Measurements from ENCODE around the gene ZC3H11A.
"Not testable (repeated sequence)": the region's sequence is repeated elsewhere in the genome, so short reads cannot be mapped to it uniquely, and the experiment has no call there.

ZC3H11A gene

GRCh38 chr1:203795441-203796235 lies at the start of gene ZC3H11A, which contains the start of gene ZBED6:
Gene ZC3H11A (plus strand): TSS chr1:203795623. CDS start chr1:203817071, 21,448 bp downstream.
Gene ZBED6 (plus strand): TSS chr1:203795623. CDS start chr1:203797523, 1,900 bp downstream.
- peak; percentile 99 for DNase-seq

- DNase-seq, result no peak
These were observed 49.1 kb upstream of the ZC3H11A start for GRCh38 chr1:203746281-203746680.

- DNase-seq, result no peak
These were observed 44.4 kb upstream of the ZC3H11A start for GRCh38 chr1:203751051-203751450.

- DNase-seq, result not testable (repeated sequence)
These were observed 43.6 kb upstream of the ZC3H11A start for GRCh38 chr1:203751618-203752361.

GRCh38 chr1:203754455-203754864 lies 41.0 kb upstream of the ZC3H11A start:
- DNase-seq, result no peak

GRCh38 chr1:203756036-203756435 lies 39.4 kb upstream of the ZC3H11A start:
- DNase-seq, result no peak

GRCh38 chr1:203758749-203759148 lies 36.7 kb upstream of the ZC3H11A start:
- DNase-seq, result not testable (repeated sequence)

- no peak for DNase-seq
These were observed 34.9 kb upstream of the ZC3H11A start for GRCh38 chr1:203760506-203760905.

- DNase-seq, result not testable (repeated sequence)
These were observed 33.5 kb upstream of the ZC3H11A start for GRCh38 chr1:203761958-203762357.

GRCh38 chr1:203763505-203763904 lies 31.9 kb upstream of the ZC3H11A start:
- DNase-seq, result no peak

- no peak for DNase-seq
These were observed 31.1 kb upstream of the ZC3H11A start for GRCh38 chr1:203764105-203765028.

GRCh38 chr1:203765029-203765837 lies 30.2 kb upstream of the ZC3H11A start, which contains the start of gene LAX1:
Gene LAX1 (plus strand): TSS chr1:203765183. CDS start chr1:203765566, 383 bp downstream.
- no peak for DNase-seq

GRCh38 chr1:203768256-203768655 lies 27.2 kb upstream of the ZC3H11A start:
- DNase-seq, result no peak

GRCh38 chr1:203769505-203770343 lies 25.7 kb upstream of the ZC3H11A start:
- peak; percentile 90 for DNase-seq

- no peak for DNase-seq
These were observed 23.5 kb upstream of the ZC3H11A start for GRCh38 chr1:203771901-203772301.

GRCh38 chr1:203772836-203773235 lies 22.6 kb upstream of the ZC3H11A start:
- peak; percentile 50 for DNase-seq

GRCh38 chr1:203776636-203777035 lies 18.8 kb upstream of the ZC3H11A start:
- peak; percentile 38 for DNase-seq

- no peak for DNase-seq
These were observed 17.8 kb upstream of the ZC3H11A start for GRCh38 chr1:203777596-203777995.

- no peak for DNase-seq
These were observed 17.3 kb upstream of the ZC3H11A start for GRCh38 chr1:203778146-203778545.

- DNase-seq, result no peak
These were observed 16.6 kb upstream of the ZC3H11A start for GRCh38 chr1:203778789-203779188.

GRCh38 chr1:203781962-203782361 lies 13.5 kb upstream of the ZC3H11A start:
- DNase-seq, result no peak

Data from NCI-H69 (cell line).